Measurements from ENCODE around the gene ZNF827. TPM values are rescaled to one million over a fixed set of nuclear protein-coding genes. Genes with fewer than 3 reads are reported as not detected.

ZNF827 gene
- total and polyA plus RNA-seq, 2 of the 13 experiments (the other 11 are each of a cell fraction or from before 2014, with no cell fraction given): 2.8 TPM

DNA sequence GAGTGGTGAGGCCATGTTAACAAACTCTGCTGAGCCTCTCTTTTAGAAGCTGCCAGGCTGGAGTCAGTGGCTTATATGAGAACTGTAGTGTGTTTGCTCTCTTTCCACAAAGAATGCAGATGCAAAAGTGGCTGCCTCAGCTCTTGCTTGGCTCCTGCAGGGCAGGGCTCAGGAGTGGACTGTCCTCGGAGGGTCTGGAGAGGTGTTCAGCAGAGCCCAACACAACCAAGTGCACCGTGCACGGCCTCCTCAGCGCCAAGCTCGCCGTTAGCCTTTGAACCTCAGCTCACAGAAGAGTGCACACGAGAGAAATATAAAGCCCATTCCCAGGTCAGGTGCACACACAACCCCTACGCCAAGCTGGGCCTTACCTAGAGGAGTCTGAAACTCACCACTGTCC is 175.9 kb downstream of the ZNF827 start:
- no peaks in the 10 kb centered on the region for H3K79me2 ChIP-seq (ENCODE audit: insufficient read depth, low read length)
- FAIRE-seq: no peak
- POLR2A ChIA-PET: no interaction called here
- no peak overlapping the region for H3K27ac ChIP-seq (ENCODE audit: extremely low read length, insufficient read depth, low read length)
- no peak overlapping the region for H3K4me2 ChIP-seq (ENCODE audit: low read depth, low read length)
- no peaks in the 10 kb centered on the region for H3K4me1 ChIP-seq (ENCODE audit: insufficient read depth, low read length)
- H3K4me3 ChIP-seq (replicated peaks in 1 of 3; ENCODE audit: insufficient read depth in 1 of 3, low read depth in 2 of 3, low read length in 3 of 3): no peak overlapping the region
- in situ Hi-C loops (cut with HindIII; ENCODE audit: extremely low pct_ligation_motif_present, low pct_unique_long_range_greater_than_20kb): no loop called here
- H3K9me3 ChIP-seq (ENCODE audit: low read length): no peaks in the 10 kb centered on the region
- H3K36me3 ChIP-seq (replicated peaks in 1 of 2; ENCODE audit: control insufficient read depth in 1 of 2, insufficient read depth in 2 of 2, low read length in 2 of 2): peaks cover 11 to 44% of the 10 kb centered on the region in 2 experiments; a peak in 4 of 5 replicates
- CTCF ChIA-PET (ENCODE audit: low intra/inter-chr PET ratio, low total read pairs): no interaction called here
- no TSS peak for BruUV-seq (replicated peaks)
- TF ChIP-seq, protein P1, sequence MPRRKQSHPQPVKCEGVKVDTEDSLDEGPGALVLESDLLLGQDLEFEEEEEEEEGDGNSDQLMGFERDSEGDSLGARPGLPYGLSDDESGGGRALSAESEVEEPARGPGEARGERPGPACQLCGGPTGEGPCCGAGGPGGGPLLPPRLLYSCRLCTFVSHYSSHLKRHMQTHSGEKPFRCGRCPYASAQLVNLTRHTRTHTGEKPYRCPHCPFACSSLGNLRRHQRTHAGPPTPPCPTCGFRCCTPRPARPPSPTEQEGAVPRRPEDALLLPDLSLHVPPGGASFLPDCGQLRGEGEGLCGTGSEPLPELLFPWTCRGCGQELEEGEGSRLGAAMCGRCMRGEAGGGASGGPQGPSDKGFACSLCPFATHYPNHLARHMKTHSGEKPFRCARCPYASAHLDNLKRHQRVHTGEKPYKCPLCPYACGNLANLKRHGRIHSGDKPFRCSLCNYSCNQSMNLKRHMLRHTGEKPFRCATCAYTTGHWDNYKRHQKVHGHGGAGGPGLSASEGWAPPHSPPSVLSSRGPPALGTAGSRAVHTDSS (CRISPR knock-in tag; conservative IDR thresholded peaks at IDR 0.05): no peak
- TF ChIP-seq ZNF7 (CRISPR knock-in tag; IDR thresholded peaks at IDR 0.05): no peak
- no peak for TF ChIP-seq ELF3 (CRISPR knock-in tag; IDR thresholded peaks at IDR 0.05)
- no peak for TF ChIP-seq MEF2D (CRISPR knock-in tag; IDR thresholded peaks at IDR 0.05)
- TF ChIP-seq, protein P2, sequence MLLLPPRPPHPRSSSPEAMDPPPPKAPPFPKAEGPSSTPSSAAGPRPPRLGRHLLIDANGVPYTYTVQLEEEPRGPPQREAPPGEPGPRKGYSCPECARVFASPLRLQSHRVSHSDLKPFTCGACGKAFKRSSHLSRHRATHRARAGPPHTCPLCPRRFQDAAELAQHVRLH (CRISPR knock-in tag; IDR thresholded peaks at IDR 0.05; ENCODE audit: borderline replicate concordance, low read depth): no peak
- TF ChIP-seq NR2F2 (IDR thresholded peaks at IDR 0.05; ENCODE audit: borderline replicate concordance, low read depth): no peak
- TF ChIP-seq HDAC6 (IDR thresholded peaks at IDR 0.05; ENCODE audit: low read depth, low read length): no peak
- TF ChIP-seq ISL2 (CRISPR knock-in tag; IDR thresholded peaks at IDR 0.05): no peak
- TF ChIP-seq, protein P3, sequence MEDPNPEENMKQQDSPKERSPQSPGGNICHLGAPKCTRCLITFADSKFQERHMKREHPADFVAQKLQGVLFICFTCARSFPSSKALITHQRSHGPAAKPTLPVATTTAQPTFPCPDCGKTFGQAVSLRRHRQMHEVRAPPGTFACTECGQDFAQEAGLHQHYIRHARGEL (CRISPR knock-in tag; IDR thresholded peaks at IDR 0.05): no peak
- TF ChIP-seq, protein P4, sequence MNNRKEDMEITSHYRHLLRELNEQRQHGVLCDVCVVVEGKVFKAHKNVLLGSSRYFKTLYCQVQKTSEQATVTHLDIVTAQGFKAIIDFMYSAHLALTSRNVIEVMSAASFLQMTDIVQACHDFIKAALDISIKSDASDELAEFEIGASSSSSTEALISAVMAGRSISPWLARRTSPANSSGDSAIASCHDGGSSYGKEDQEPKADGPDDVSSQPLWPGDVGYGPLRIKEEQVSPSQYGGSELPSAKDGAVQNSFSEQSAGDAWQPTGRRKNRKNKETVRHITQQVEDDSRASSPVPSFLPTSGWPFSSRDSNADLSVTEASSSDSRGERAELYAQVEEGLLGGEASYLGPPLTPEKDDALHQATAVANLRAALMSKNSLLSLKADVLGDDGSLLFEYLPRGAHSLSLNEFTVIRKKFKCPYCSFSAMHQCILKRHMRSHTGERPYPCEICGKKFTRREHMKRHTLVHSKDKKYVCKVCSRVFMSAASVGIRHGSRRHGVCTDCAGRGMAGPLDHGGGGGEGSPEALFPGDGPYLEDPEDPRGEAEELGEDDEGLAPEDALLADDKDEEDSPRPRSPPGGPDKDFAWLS (CRISPR knock-in tag; IDR thresholded peaks at IDR 0.05; ENCODE audit: borderline replicate concordance): no peak
- no peak for TF ChIP-seq NR3C1 (CRISPR knock-in tag; IDR thresholded peaks at IDR 0.05)
- no peak for TF ChIP-seq SP1 (IDR thresholded peaks at IDR 0.05)
- no peak for TF ChIP-seq SP1 (CRISPR knock-in tag; IDR thresholded peaks at IDR 0.05)
- no peak for TF ChIP-seq ZNF292 (CRISPR knock-in tag; IDR thresholded peaks at IDR 0.05; ENCODE audit: borderline replicate concordance, low read depth)
- no peak for TF ChIP-seq FIP1L1 (IDR thresholded peaks at IDR 0.05; ENCODE audit: borderline replicate concordance, insufficient read depth, low read depth, low read length)
- no peak overlapping the region for H2AFZ ChIP-seq (ENCODE audit: low read length)
- intact Hi-C loops (cut with micrococcal nuclease; ENCODE audit: unreplicated experiment): no loop called here
- no peaks in the 10 kb centered on the region; a peak in 1 of 5 replicates for H3K27me3 ChIP-seq (ENCODE audit: control insufficient read depth in 1 of 2, insufficient read depth in 2 of 2, low read length in 2 of 2)
- 95% methylated on average over 3 of the region's 8 CpGs for WGBS (ENCODE audit: low lambda C conversion rate)
- no peak for ATAC-seq
- no peaks in the 10 kb centered on the region for H4K20me1 ChIP-seq (ENCODE audit: insufficient read depth, low read length)
- H3K9ac ChIP-seq (ENCODE audit: insufficient read depth, low read depth, low read length): no peak overlapping the region
- no peak for DNase-seq (ENCODE audit: low spot score)

Measured in HepG2 (cell line).